Aorta (tissue), 5 donors: ENCODE measurements around the gene GLDC. TPM values are rescaled to one million over a fixed set of nuclear protein-coding genes. Genes with fewer than 3 reads are reported as not detected.
A peak's percentile ranks its signal among the peaks of the same experiment; 100 is the strongest.
"Not testable (repeated sequence)": the region's sequence is repeated elsewhere in the genome, so short reads cannot be mapped to it uniquely, and the experiment has no call there.

Experiments used
- ATAC-seq: fragments of 200-7000 bp; cut with Tn5 transposase; one replicate; pipeline ENCODE4 v1.9.1; 2022; ENCODE audit warnings: moderate library complexity; ENCODE audit not compliant: low FRiP score
- DNase-seq, 2 donors: peaks; one replicate each; pipeline ENCODE4 v3.0.0-alpha.2; 2020
- H3K27ac ChIP-seq, 2 donors: one replicate each; pipeline ENCODE4 v1.5.1; 2013; ENCODE audit warnings: low read length in 2 of 2, mild to moderate bottlenecking in 2 of 2, moderate library complexity in 2 of 2, control low read depth in 1 of 2, inconsistent platforms in 1 of 2, low read depth in 1 of 2
- H3K27me3 ChIP-seq, 2 donors: one replicate each; pipeline ENCODE4 v1.6.1; 2013; ENCODE audit warnings: control low read depth in 1 of 2, low read length in 1 of 2, mild to moderate bottlenecking in 1 of 2, moderate library complexity in 1 of 2; ENCODE audit not compliant: insufficient read depth in 2 of 2, control insufficient read depth in 1 of 2
- H3K36me3 ChIP-seq, 2 donors: one replicate each; pipeline ENCODE4 v1.6.1; 2013; ENCODE audit warnings: control low read depth in 1 of 2, low read length in 1 of 2, mild to moderate bottlenecking in 1 of 2; ENCODE audit not compliant: insufficient read depth in 2 of 2, control insufficient read depth in 1 of 2
- H3K4me1 ChIP-seq, 2 donors: one replicate each; pipeline ENCODE4 v1.6.1; 2013; ENCODE audit warnings: low read length in 2 of 2, control low read depth in 1 of 2, mild to moderate bottlenecking in 1 of 2, moderate library complexity in 1 of 2; ENCODE audit not compliant: insufficient read depth in 2 of 2, control insufficient read depth in 1 of 2
- H3K4me3 ChIP-seq, 2 donors: one replicate each; pipeline ENCODE4 v1.5.1; 2013; ENCODE audit warnings: low read length in 2 of 2, control low read depth in 1 of 2, mild to moderate bottlenecking in 1 of 2
- H3K9me3 ChIP-seq: one replicate; pipeline ENCODE4 v1.6.1; 2013; ENCODE audit warnings: mild to moderate bottlenecking, low read length; ENCODE audit not compliant: control insufficient read depth
- WGBS, 2 donors: extraction: QIAGEN DNeasy Blood & Tissue Kit; methylation state at CpG; one replicate each; pipeline ENCODE4 v1.1.7; 2013; 5-methylcytosine and 5-hydroxymethylcytosine counted together
- intact Hi-C, 2 donors: fragments of 100-400 bp; cut with DNase I; formaldehyde crosslinking; loops; one replicate each; pipeline versions ENCODE4 v1.14.2 to v1.15.0; 2022
- polyA plus RNA-seq, 2 donors: library from polyadenylated mRNA; stranded (reverse); fragments of 200-250 nt; gene quantifications; one replicate each; pipeline ENCODE4 v1.2.3, GENCODE V29; 2013
- total RNA-seq, 2 donors: library from RNA; stranded (reverse); fragmentation: NEBNext Ultra II Directional; extraction: Animal tissue kit (Norgen Biotek cat#: 25700); gene quantifications; one replicate each; pipeline ENCODE4 v1.2.1, GENCODE V29; 2021
- donor health status: healthy with polysubstance abuse.
- donor health status: Bipolar disorder and iron deficiency.
- donor health status: DM: no; HTN: no; CAD: no.
- donor health status: DM: no; HTN: no; CAD: no.
- donor health status: DM: yes; HTN: yes; CAD: no.

Gene GLDC
- total and polyA plus RNA-seq, 4 donors: 0.26 to 1.4 (median 0.56) TPM

- no peaks in the 10 kb centered on the region for H3K27me3 ChIP-seq
- intact Hi-C loops: no loop called here
- H3K27ac ChIP-seq: no peak overlapping the region
- 92 to 94% methylated on average over 7 of the region's 7 CpGs for WGBS, 2 donors
- ATAC-seq: no peak
- H3K36me3 ChIP-seq: no peaks in the 10 kb centered on the region
- DNase-seq: no peak
- no peaks in the 10 kb centered on the region for H3K4me1 ChIP-seq
- H3K9me3 ChIP-seq: no peaks in the 10 kb centered on the region
- no peak overlapping the region for H3K4me3 ChIP-seq
These were observed 9.5 kb upstream of the GLDC start for GRCh38 chr9:6655036-6655435.

- 34 to 44% methylated on average over 12 of the region's 12 CpGs for WGBS, 2 donors
- Histone ChIP-seq H3K36me3 (no peaks in the 10 kb centered on the region), H3K27ac (no peak overlapping the region), H3K4me1 (no peaks in the 10 kb centered on the region), H3K9me3 (no peaks in the 10 kb centered on the region), H3K27me3 (no peaks in the 10 kb centered on the region), H3K4me3 (peak overlapping the region in 1 of 2 donors; percentile 2)
- ATAC-seq (no peak), DNase-seq (no peak)
- intact Hi-C loops: no loop called here
These were observed 736 bp upstream of the GLDC start for GRCh38 chr9:6646293-6646636.

- 1 to 4% methylated on average over 20 to 24 of the region's 24 CpGs for WGBS, 2 donors
- peak; percentile 24 for ATAC-seq
- H3K36me3 ChIP-seq, H3K9me3 ChIP-seq, H3K27me3 ChIP-seq, H3K27ac ChIP-seq, intact Hi-C loops, H3K4me1 ChIP-seq: not testable (repeated sequence)
- peak overlapping the region in 1 of 2 donors; percentile 33 for H3K4me3 ChIP-seq
- peak in 1 of 2 donors; percentile 77 for DNase-seq
These were observed 499 bp downstream of the GLDC start for GRCh38 chr9:6645105-6645354.

- ATAC-seq (no peak), DNase-seq (no peak)
- Histone ChIP-seq H3K9me3 (no peaks in the 10 kb centered on the region), H3K27ac (no peak overlapping the region), H3K36me3 (no peaks in the 10 kb centered on the region), H3K4me1 (no peaks in the 10 kb centered on the region), H3K4me3 (no peak overlapping the region), H3K27me3 (no peaks in the 10 kb centered on the region)
- 6 to 7% methylated on average over 26 of the region's 26 CpGs for WGBS, 2 donors
- intact Hi-C loops: no loop called here
These were observed 1.0 kb downstream of the GLDC start for GRCh38 chr9:6644346-6645104.

- H3K9me3 ChIP-seq: no peaks in the 10 kb centered on the region
- intact Hi-C loops: no loop called here
- no peaks in the 10 kb centered on the region for H3K4me1 ChIP-seq
- DNase-seq (no peak), ATAC-seq (no peak)
- 90 to 93% methylated on average over 2 of the region's 2 CpGs for WGBS, 2 donors
- no peaks in the 10 kb centered on the region for H3K27me3 ChIP-seq
- no peak overlapping the region for H3K4me3 ChIP-seq
- no peaks in the 10 kb centered on the region for H3K36me3 ChIP-seq
- H3K27ac ChIP-seq: no peak overlapping the region
These were observed 3.6 kb downstream of the GLDC start for GRCh38 chr9:6641961-6642360.

- H3K27me3 ChIP-seq: no peaks in the 10 kb centered on the region
- no peak for ATAC-seq
- intact Hi-C loops: no loop called here
These were observed 4.0 kb downstream of the GLDC start for GRCh38 chr9:6641561-6641960.

GRCh38 chr9:6641056-6641455 is 4.5 kb downstream of the GLDC start:
- H3K9me3 ChIP-seq: no peaks in the 10 kb centered on the region
- H3K4me1 ChIP-seq: no peaks in the 10 kb centered on the region
- no peak overlapping the region for H3K27ac ChIP-seq
- DNase-seq (no peak), ATAC-seq (no peak)
- H3K36me3 ChIP-seq: no peaks in the 10 kb centered on the region
- H3K4me3 ChIP-seq: no peak overlapping the region
- 72 to 79% methylated on average over 5 of the region's 5 CpGs for WGBS, 2 donors
- H3K27me3 ChIP-seq: no peaks in the 10 kb centered on the region
- intact Hi-C loops: no loop called here

More at GRCh38 chr9:6641561-6641960, 4.0 kb downstream of the GLDC start:
- no peak for DNase-seq
- 70 to 78% methylated on average over 2 of the region's 2 CpGs for WGBS, 2 donors
- H3K4me3 ChIP-seq: no peak overlapping the region
- no peaks in the 10 kb centered on the region for H3K36me3 ChIP-seq
- H3K4me1 ChIP-seq: no peaks in the 10 kb centered on the region
- no peaks in the 10 kb centered on the region for H3K9me3 ChIP-seq
- H3K27ac ChIP-seq: no peak overlapping the region

- no peak overlapping the region for H3K27ac ChIP-seq
- no peak overlapping the region for H3K4me3 ChIP-seq
- no peaks in the 10 kb centered on the region for H3K36me3 ChIP-seq
- WGBS, 2 donors: 74 to 91% methylated on average over 9 of the region's 9 CpGs
- no peak for ATAC-seq
- no peak for DNase-seq
- intact Hi-C loops: no loop called here
- no peaks in the 10 kb centered on the region for H3K4me1 ChIP-seq
- no peaks in the 10 kb centered on the region for H3K9me3 ChIP-seq
- H3K27me3 ChIP-seq: no peaks in the 10 kb centered on the region
These were observed 5.1 kb downstream of the GLDC start for GRCh38 chr9:6640268-6641051.

GRCh38 chr9:6639622-6640021 is 5.9 kb downstream of the GLDC start:
- ATAC-seq (no peak), DNase-seq (no peak)
- no peaks in the 10 kb centered on the region for H3K4me1 ChIP-seq
- no peak overlapping the region for H3K4me3 ChIP-seq
- 82 to 92% methylated on average over 3 of the region's 3 CpGs for WGBS, 2 donors
- no peaks in the 10 kb centered on the region for H3K27me3 ChIP-seq
- no peaks in the 10 kb centered on the region for H3K36me3 ChIP-seq
- H3K9me3 ChIP-seq: no peaks in the 10 kb centered on the region
- no peak overlapping the region for H3K27ac ChIP-seq
- intact Hi-C loops: no loop called here
